K562 (cell line): ENCODE data around the gene NEU1. TPM values are rescaled to one million over a fixed set of nuclear protein-coding genes. Genes with fewer than 3 reads are reported as not detected.

ENCODE experiments used
- ASH1L ChIP-seq: fragments of 450-650 bp; IDR thresholded peaks from 2 replicates; pipeline ENCODE4 v1.6.1; 2018; ENCODE audit warnings: borderline replicate concordance, mild to moderate bottlenecking, low read depth; ENCODE audit not compliant: partially characterized antibody
- CBFB ChIP-seq: sonication (generic); formaldehyde crosslinking; IDR thresholded peaks from 2 replicates; pipeline ENCODE4 v1.4.0; 2020; ENCODE audit warnings: mild to moderate bottlenecking, missing genetic modification reagents
- ESRRB ChIP-seq: fragments of 250-450 bp; sonication (Bioruptor Pico); IDR thresholded peaks from 2 replicates; pipeline ENCODE4 v1.5.0; 2020; ENCODE audit warnings: mild to moderate bottlenecking, moderate library complexity, borderline replicate concordance
- HSF4 ChIP-seq: fragments of 250-450 bp; sonication (Bioruptor Pico); IDR thresholded peaks from 2 replicates; pipeline ENCODE4 v2.1.2; 2022; ENCODE audit warnings: mild to moderate bottlenecking, moderate library complexity, borderline replicate concordance
- NR2C2 ChIP-seq, 2 experiments: fragments of 200-800 bp in 1 of 2; sonication (Bioruptor generic) in 1 of 2; sonication (generic) in 1 of 2; formaldehyde crosslinking in 1 of 2; IDR thresholded peaks; 2 replicates each; pipeline versions ENCODE4 v1.6.1 to v1.8.0; 2016 to 2022; ENCODE audit warnings: mild to moderate bottlenecking in 1 of 2, missing compliant biosample characterization in 1 of 2, missing genetic modification characterization in 1 of 2, missing genetic modification reagents in 1 of 2
- POLR2G ChIP-seq: fragments of 200-400 bp; formaldehyde crosslinking; IDR thresholded peaks from 2 replicates; pipeline ENCODE4 v1.6.1; 2017; ENCODE audit warnings: low read depth, mild to moderate bottlenecking, antibody characterized with exemption, low read length, moderate library complexity
- SIRT6 ChIP-seq: IDR thresholded peaks from one replicate; pipeline ENCODE4 v1.6.1; 2012; ENCODE audit warnings: low read depth, mild to moderate bottlenecking, control low read depth, inconsistent platforms, low read length, moderate library complexity
- SMAD3 ChIP-seq: fragments of 450-650 bp; formaldehyde crosslinking; conservative IDR thresholded peaks from 2 replicates; pipeline ENCODE4 v1.4.0; 2020; ENCODE audit warnings: mild to moderate bottlenecking
- TFE3 ChIP-seq: fragments of 450-650 bp; formaldehyde crosslinking; IDR thresholded peaks from 2 replicates; pipeline ENCODE4 v1.4.0; 2020; ENCODE audit warnings: mild to moderate bottlenecking, mixed read lengths
- TRIM28 ChIP-seq: fragments of 450-650 bp; IDR thresholded peaks from 2 replicates; pipeline ENCODE4 v1.6.1; 2017
- ZNF695 ChIP-seq: fragments of 450-650 bp; formaldehyde crosslinking; IDR thresholded peaks from 2 replicates; pipeline ENCODE4 v1.4.0; 2020; ENCODE audit warnings: mild to moderate bottlenecking, moderate library complexity
- ZZZ3 ChIP-seq: fragments of 450-650 bp; IDR thresholded peaks from 2 replicates; pipeline ENCODE4 v1.6.1; 2016; ENCODE audit warnings: antibody characterized with exemption, mild to moderate bottlenecking, moderate library complexity
- polyA plus RNA-seq, 8 experiments: library from polyadenylated mRNA; depleted of rRNA in 4 of 8; stranded (reverse) in 5 of 8; unstranded in 3 of 8; fragments of >200 nt; fragmentation: Nextera tagmentation in 2 of 8; fragmentation: Illumina TruSeq in 1 of 8; extraction: Ambion mirVana in 2 of 8; extraction: Trizol in 1 of 8; gene quantifications; 2 replicates each; pipeline versions ENCODE4 v1.2.1 to v1.2.3, GENCODE V29; 2011 to 2014; ENCODE audit warnings: inconsistent platforms in 1 of 8, missing spikeins in 1 of 8
- total RNA-seq, 7 experiments: library from RNA; depleted of rRNA in 6 of 7; stranded (reverse); fragments of >200 nt in 6 of 7; fragmentation: Illumina TruSeq in 2 of 7; extraction: Trizol in 2 of 7; gene quantifications; 2 replicates each; pipeline versions ENCODE4 v1.2.1 to v1.2.3, GENCODE V29; 2011 to 2021; ENCODE audit warnings: low replicate concordance in 1 of 7
- TF ChIP-seq, protein P1 (sequence below): fragments of 250-450 bp; sonication (Bioruptor Pico); IDR thresholded peaks from 2 replicates; pipeline ENCODE4 v1.8.0; 2021; ENCODE audit warnings: moderate library complexity, mild to moderate bottlenecking, inconsistent platforms
- TF ChIP-seq, protein P2 (sequence below): sonication (generic); formaldehyde crosslinking; IDR thresholded peaks from 2 replicates; pipeline ENCODE4 v1.8.1; 2023; ENCODE audit warnings: mild to moderate bottlenecking, missing genetic modification reagents
- TF ChIP-seq, protein P3 (sequence below): sonication (generic); formaldehyde crosslinking; IDR thresholded peaks from 2 replicates; pipeline ENCODE4 v1.5.0; 2020; ENCODE audit warnings: missing genetic modification reagents
- TF ChIP-seq, protein P4 (sequence below), 3 experiments: fragments of 200-800 bp in 1 of 3; sonication (Bioruptor generic) in 1 of 3; sonication (generic) in 1 of 3; formaldehyde crosslinking in 1 of 3; IDR thresholded peaks; 2 replicates each; pipeline versions ENCODE4 v1.6.1 to v1.8.0; 2016 to 2022; ENCODE audit warnings: mild to moderate bottlenecking in 2 of 3, missing compliant biosample characterization in 2 of 3, missing genetic modification characterization in 2 of 3, missing genetic modification reagents in 1 of 3

The NEU1 gene
- total and polyA plus RNA-seq, 9 of the 15 experiments (the other 6 are each of a cell fraction or from before 2014, with no cell fraction given): 14.8 to 67.8 (median 51.0) TPM

DNA sequence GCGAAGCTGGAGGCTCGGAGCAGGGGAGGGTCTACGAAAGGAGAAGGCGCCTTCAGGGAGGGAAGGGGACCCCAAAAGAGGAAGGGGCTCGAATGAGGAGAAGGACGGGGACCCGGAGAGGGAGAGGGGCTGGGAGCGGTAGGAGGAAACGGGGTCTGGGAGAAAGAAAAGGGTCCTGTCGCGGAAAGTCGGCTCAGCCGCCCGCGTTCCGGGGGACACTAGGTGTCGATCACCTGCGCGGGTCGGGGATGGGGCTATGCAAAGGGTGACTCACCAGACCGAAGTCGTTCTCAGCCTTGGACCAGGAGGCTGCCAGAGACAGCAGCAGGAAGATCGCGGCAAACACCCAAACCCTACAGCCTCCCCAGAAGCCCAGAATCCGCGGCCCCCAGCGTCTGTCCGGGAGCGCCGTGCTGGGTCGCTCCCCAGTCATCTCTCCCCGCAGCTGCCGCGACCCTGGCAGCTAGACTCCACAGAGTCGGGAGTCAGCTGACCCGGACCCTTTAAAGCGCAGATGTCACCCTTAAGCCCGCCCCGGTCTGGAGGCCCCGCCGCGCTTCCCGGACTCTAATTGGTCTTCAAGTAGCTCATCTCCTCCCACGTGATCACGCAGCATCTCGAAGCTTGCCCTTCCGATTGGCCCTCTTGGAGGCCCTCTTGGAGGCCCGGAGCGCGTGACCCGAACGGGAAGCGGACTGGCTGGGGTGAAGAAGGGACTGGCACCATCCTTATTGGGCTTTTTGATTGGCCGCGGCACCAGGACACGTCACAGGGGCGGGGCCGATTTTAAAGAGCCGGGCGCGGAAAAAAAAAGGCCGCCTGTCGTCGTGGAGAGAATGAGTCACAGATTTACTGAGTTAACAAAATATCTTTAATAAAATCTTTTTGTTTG is at the start of gene NEU1 (continued):
- TF ChIP-seq, protein P1, sequence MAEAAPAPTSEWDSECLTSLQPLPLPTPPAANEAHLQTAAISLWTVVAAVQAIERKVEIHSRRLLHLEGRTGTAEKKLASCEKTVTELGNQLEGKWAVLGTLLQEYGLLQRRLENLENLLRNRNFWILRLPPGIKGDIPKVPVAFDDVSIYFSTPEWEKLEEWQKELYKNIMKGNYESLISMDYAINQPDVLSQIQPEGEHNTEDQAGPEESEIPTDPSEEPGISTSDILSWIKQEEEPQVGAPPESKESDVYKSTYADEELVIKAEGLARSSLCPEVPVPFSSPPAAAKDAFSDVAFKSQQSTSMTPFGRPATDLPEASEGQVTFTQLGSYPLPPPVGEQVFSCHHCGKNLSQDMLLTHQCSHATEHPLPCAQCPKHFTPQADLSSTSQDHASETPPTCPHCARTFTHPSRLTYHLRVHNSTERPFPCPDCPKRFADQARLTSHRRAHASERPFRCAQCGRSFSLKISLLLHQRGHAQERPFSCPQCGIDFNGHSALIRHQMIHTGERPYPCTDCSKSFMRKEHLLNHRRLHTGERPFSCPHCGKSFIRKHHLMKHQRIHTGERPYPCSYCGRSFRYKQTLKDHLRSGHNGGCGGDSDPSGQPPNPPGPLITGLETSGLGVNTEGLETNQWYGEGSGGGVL (CRISPR knock-in tag): no peak
- peak; percentile 76; the same call in 1 of the 2 replicates for TF ChIP-seq TRIM28
- peak; percentile 99 for TF ChIP-seq TFE3 (CRISPR knock-in tag)
- no peak for TF ChIP-seq HSF4 (CRISPR knock-in tag)
- TF ChIP-seq SMAD3 (CRISPR knock-in tag): peak; percentile 86; the same call in 1 of the 2 replicates
- peak; percentile 71 for TF ChIP-seq ASH1L
- TF ChIP-seq ZNF695 (CRISPR knock-in tag): peak; percentile 78; the same call in 1 of the 2 replicates
- TF ChIP-seq NR2C2 (CRISPR knock-in tag; IDR thresholded peaks at IDR 0.05): peak; percentile 65; the same call in 1 of the 2 replicates
- peak; percentile 94 for TF ChIP-seq NR2C2 (tag; IDR thresholded peaks at IDR 0.05)
- no peak for TF ChIP-seq ESRRB (CRISPR knock-in tag)
- TF ChIP-seq POLR2G: peak; percentile 100
- TF ChIP-seq, protein P2, sequence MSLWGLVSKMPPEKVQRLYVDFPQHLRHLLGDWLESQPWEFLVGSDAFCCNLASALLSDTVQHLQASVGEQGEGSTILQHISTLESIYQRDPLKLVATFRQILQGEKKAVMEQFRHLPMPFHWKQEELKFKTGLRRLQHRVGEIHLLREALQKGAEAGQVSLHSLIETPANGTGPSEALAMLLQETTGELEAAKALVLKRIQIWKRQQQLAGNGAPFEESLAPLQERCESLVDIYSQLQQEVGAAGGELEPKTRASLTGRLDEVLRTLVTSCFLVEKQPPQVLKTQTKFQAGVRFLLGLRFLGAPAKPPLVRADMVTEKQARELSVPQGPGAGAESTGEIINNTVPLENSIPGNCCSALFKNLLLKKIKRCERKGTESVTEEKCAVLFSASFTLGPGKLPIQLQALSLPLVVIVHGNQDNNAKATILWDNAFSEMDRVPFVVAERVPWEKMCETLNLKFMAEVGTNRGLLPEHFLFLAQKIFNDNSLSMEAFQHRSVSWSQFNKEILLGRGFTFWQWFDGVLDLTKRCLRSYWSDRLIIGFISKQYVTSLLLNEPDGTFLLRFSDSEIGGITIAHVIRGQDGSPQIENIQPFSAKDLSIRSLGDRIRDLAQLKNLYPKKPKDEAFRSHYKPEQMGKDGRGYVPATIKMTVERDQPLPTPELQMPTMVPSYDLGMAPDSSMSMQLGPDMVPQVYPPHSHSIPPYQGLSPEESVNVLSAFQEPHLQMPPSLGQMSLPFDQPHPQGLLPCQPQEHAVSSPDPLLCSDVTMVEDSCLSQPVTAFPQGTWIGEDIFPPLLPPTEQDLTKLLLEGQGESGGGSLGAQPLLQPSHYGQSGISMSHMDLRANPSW (CRISPR knock-in tag): peak; percentile 75; the same call in 1 of the 2 replicates
- peak; percentile 89 for TF ChIP-seq CBFB (CRISPR knock-in tag)
- TF ChIP-seq, protein P3, sequence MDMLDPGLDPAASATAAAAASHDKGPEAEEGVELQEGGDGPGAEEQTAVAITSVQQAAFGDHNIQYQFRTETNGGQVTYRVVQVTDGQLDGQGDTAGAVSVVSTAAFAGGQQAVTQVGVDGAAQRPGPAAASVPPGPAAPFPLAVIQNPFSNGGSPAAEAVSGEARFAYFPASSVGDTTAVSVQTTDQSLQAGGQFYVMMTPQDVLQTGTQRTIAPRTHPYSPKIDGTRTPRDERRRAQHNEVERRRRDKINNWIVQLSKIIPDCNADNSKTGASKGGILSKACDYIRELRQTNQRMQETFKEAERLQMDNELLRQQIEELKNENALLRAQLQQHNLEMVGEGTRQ (CRISPR knock-in tag): peak; percentile 99
- TF ChIP-seq, protein P4, sequence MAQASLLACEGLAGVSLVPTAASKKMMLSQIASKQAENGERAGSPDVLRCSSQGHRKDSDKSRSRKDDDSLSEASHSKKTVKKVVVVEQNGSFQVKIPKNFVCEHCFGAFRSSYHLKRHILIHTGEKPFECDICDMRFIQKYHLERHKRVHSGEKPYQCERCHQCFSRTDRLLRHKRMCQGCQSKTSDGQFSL (CRISPR knock-in tag; IDR thresholded peaks at IDR 0.05): no peak
- TF ChIP-seq, protein P4 (tag; IDR thresholded peaks at IDR 0.05): no peak
- TF ChIP-seq SIRT6: no peak
- TF ChIP-seq ZZZ3: no peak
